ENCODE results near the gene ZNF141.

Gene ZNF141

DNA sequence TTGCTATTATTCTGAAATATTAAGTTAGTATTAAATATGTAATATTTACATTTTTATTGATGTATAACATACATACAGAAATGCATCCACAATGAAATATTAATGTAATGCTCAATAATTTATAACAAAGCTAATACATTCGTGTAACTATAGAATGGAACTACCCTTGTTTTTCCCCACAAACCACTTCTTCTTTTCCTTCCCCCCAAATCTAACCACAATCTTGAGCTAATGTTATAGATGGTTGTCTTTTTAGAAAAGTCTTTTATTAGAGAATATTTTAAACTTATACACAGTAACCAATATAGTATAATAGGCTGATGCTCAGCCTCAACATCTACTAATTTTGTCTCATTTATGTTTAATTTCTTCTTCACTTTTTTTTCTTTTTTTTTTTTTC is 27.8 kb upstream of the ZNF141 start:
- Histone ChIP-seq H3K79me2 (ENCODE audit: low read length) (no peaks in the 10 kb centered on the region), H3K4me3 (ENCODE audit: low read length) (no peak overlapping the region), H2AFZ (ENCODE audit: low read length) (no peak overlapping the region), H3K9me2 (replicated peaks; ENCODE audit: insufficient read depth, low read length) (no peaks in the 10 kb centered on the region), H3K4me1 (ENCODE audit: low read length) (no peaks in the 10 kb centered on the region), H4K20me1 (ENCODE audit: insufficient read depth, low read length) (no peaks in the 10 kb centered on the region), H3K4me2 (ENCODE audit: low read depth, low read length) (no peak overlapping the region), H3K27ac (ENCODE audit: low read length) (no peak overlapping the region), H3K9ac (ENCODE audit: low read length) (no peak overlapping the region), H3K9me3 (replicated peaks; ENCODE audit: insufficient read depth, low read length) (no peaks in the 10 kb centered on the region), H3K27me3 (replicated peaks; ENCODE audit: insufficient read depth, low read length) (no peaks in the 10 kb centered on the region), H3K36me3 (replicated peaks; ENCODE audit: insufficient read depth, low read length) (no peaks in the 10 kb centered on the region), H3F3A (ENCODE audit: insufficient read depth, low read length) (no peaks in the 10 kb centered on the region)
- no peak for DNase-seq
- TF ChIP-seq EZH2phosphoT487 (IDR thresholded peaks at IDR 0.05; ENCODE audit: low read length), result no peak
- TF ChIP-seq, protein P1, sequence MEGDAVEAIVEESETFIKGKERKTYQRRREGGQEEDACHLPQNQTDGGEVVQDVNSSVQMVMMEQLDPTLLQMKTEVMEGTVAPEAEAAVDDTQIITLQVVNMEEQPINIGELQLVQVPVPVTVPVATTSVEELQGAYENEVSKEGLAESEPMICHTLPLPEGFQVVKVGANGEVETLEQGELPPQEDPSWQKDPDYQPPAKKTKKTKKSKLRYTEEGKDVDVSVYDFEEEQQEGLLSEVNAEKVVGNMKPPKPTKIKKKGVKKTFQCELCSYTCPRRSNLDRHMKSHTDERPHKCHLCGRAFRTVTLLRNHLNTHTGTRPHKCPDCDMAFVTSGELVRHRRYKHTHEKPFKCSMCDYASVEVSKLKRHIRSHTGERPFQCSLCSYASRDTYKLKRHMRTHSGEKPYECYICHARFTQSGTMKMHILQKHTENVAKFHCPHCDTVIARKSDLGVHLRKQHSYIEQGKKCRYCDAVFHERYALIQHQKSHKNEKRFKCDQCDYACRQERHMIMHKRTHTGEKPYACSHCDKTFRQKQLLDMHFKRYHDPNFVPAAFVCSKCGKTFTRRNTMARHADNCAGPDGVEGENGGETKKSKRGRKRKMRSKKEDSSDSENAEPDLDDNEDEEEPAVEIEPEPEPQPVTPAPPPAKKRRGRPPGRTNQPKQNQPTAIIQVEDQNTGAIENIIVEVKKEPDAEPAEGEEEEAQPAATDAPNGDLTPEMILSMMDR (IDR thresholded peaks at IDR 0.05; ENCODE audit: low read length), result no peak
- no peak for TF ChIP-seq EZH2 (optimal IDR thresholded peaks at IDR 0.05; ENCODE audit: low read depth, low read length)

DNA sequence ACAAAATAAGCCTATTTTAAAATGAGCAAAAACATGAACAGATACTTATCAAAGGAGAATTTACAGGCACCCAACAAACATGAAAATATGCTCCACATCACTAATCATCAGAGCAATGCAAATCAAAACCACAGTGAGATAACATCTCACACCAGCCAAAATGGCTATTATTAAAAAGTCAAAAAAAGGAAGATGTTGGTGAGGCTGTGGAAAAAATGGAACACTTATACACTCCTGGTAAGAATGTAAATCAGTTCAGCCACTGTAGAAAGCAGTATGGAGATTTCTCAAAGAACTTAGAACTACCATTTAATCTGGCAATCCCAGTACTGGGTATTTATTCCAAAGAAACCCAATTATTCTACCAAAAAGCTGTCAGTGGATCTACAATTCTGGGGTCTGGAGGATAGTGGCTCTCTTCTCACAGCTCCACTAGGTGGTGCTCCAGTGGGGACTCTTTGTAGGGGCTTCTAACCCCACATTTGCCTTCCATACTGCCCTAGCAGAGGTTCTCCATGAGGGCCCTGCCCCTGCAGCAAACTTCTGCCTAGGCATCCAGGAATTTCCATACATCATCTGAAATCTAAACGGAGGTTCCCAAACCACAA is 23.2 kb upstream of the ZNF141 start:
- H4K20me1 ChIP-seq (ENCODE audit: insufficient read depth, low read length), result no peaks in the 10 kb centered on the region
- no peak overlapping the region for H3K4me2 ChIP-seq (ENCODE audit: low read depth, low read length)
- no peaks in the 10 kb centered on the region for H3K27me3 ChIP-seq (replicated peaks; ENCODE audit: insufficient read depth, low read length)
- no peaks in the 10 kb centered on the region for H3K9me3 ChIP-seq (replicated peaks; ENCODE audit: insufficient read depth, low read length)
- no peak for DNase-seq
- no peaks in the 10 kb centered on the region for H3F3A ChIP-seq (ENCODE audit: insufficient read depth, low read length)
- no peak overlapping the region for H3K27ac ChIP-seq (ENCODE audit: low read length)
- no peaks in the 10 kb centered on the region for H3K4me1 ChIP-seq (ENCODE audit: low read length)
- no peak overlapping the region for H3K9ac ChIP-seq (ENCODE audit: low read length)
- H2AFZ ChIP-seq (ENCODE audit: low read length), result no peak overlapping the region
- TF ChIP-seq EZH2 (optimal IDR thresholded peaks at IDR 0.05; ENCODE audit: low read depth, low read length) (no peak), EZH2phosphoT487 (IDR thresholded peaks at IDR 0.05; ENCODE audit: low read length) (no peak)
- TF ChIP-seq, protein P1 (IDR thresholded peaks at IDR 0.05; ENCODE audit: low read length), result no peak
- H3K79me2 ChIP-seq (ENCODE audit: low read length), result no peaks in the 10 kb centered on the region
- H3K36me3 ChIP-seq (replicated peaks; ENCODE audit: insufficient read depth, low read length), result no peaks in the 10 kb centered on the region
- no peak overlapping the region for H3K4me3 ChIP-seq (ENCODE audit: low read length)
- no peaks in the 10 kb centered on the region for H3K9me2 ChIP-seq (replicated peaks; ENCODE audit: insufficient read depth, low read length)

DNA sequence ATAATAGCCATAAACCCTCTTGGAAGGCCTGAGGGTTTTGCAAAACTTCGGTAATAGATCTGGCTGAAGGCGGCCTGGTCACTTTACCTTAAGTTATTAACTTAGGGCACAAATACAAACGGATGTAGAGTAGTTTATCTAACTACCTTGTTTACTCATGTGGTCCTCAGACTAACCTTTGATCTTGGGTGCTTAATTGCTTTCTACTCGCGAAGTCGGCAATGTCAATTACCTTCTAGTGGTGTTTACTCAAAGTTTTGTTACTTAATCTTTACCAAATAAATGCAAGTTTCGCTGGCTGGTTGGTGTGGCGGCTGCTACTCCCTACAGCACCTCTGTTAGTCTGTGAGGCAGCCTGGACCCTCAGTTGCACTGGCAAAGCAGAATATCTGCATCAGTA is 8.9 kb upstream of the ZNF141 start:
- no peak for DNase-seq
- no peak overlapping the region for H3K4me2 ChIP-seq (ENCODE audit: low read depth, low read length)
- H3K27ac ChIP-seq (ENCODE audit: low read length), result no peak overlapping the region
- H3K79me2 ChIP-seq (ENCODE audit: low read length), result no peaks in the 10 kb centered on the region
- no peaks in the 10 kb centered on the region for H3F3A ChIP-seq (ENCODE audit: insufficient read depth, low read length)
- no peak overlapping the region for H2AFZ ChIP-seq (ENCODE audit: low read length)
- H3K9ac ChIP-seq (ENCODE audit: low read length), result no peak overlapping the region
- H4K20me1 ChIP-seq (ENCODE audit: insufficient read depth, low read length), result no peaks in the 10 kb centered on the region
- no peaks in the 10 kb centered on the region for H3K9me2 ChIP-seq (replicated peaks; ENCODE audit: insufficient read depth, low read length)
- no peaks in the 10 kb centered on the region for H3K36me3 ChIP-seq (replicated peaks; ENCODE audit: insufficient read depth, low read length)
- TF ChIP-seq EZH2 (optimal IDR thresholded peaks at IDR 0.05; ENCODE audit: low read depth, low read length), result no peak
- TF ChIP-seq EZH2phosphoT487 (IDR thresholded peaks at IDR 0.05; ENCODE audit: low read length), result no peak
- TF ChIP-seq, protein P1 (IDR thresholded peaks at IDR 0.05; ENCODE audit: low read length), result no peak
- H3K4me3 ChIP-seq (ENCODE audit: low read length), result no peak overlapping the region
- H3K4me1 ChIP-seq (ENCODE audit: low read length), result no peaks in the 10 kb centered on the region
- no peaks in the 10 kb centered on the region for H3K27me3 ChIP-seq (replicated peaks; ENCODE audit: insufficient read depth, low read length)
- H3K9me3 ChIP-seq (replicated peaks; ENCODE audit: insufficient read depth, low read length), result no peaks in the 10 kb centered on the region
